Limb (tissue), 2 donors: ENCODE results near the gene OSTF1.
A peak's percentile ranks its signal among the peaks of the same experiment; 100 is the strongest.

ENCODE experiments used
- DNase-seq, 2 donors: peaks; one replicate each; pipeline ENCODE4 v3.0.0-alpha.2; 2016; ENCODE audit errors: extremely low spot score in 2 of 2

Gene OSTF1

DNA sequence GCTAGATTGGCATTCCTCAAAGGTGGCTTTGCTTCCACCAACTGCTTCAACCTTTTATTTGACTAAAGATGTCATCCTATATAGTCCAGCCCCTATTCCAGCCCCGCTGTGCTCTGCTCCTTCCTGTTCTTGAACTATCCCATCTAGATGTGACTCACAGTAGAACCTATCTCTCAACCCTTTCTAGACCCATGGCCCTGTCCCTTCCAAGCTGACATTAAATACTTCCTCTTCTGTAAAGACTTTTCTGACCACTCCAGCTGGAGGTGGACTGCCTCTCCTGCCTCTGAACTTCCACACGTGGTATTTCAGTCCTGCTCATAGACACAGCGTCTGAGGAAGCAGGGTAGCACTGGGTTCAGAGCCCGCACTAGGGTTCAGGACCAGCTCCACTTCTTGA lies 32.4 kb downstream of the OSTF1 start:
- DNase-seq, result no peak

DNA sequence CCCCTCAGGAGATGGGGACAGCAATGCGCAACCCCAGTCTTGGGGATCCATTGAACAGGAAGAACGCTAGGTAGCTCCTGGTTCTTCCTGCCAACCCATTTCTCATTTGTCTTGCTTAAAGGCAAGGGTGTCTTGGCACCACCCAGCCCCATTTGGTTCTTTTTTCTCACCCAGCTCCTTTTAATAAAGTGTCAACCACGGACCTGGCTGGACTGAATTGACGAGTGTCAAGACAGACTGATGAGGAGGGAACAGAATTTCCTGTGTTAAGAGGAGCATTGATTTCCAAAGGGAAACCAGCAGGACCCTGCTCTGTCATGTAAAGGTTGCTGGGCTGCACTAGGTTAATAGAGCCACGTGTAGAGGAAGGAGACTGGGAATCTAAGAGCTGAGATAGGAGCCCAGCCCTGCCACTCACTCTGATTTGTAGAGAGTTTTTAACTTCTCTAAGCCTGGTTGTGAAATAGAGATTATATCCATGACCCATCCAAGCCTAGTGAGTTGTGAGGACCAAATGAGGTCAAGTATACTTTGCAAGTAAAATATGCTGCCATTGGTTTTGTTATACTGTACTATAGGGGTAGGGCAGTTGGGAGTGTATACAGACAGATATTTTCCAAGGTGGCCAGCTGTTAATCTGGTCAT lies 33.7 kb downstream of the OSTF1 start:
- no peak for DNase-seq

DNA sequence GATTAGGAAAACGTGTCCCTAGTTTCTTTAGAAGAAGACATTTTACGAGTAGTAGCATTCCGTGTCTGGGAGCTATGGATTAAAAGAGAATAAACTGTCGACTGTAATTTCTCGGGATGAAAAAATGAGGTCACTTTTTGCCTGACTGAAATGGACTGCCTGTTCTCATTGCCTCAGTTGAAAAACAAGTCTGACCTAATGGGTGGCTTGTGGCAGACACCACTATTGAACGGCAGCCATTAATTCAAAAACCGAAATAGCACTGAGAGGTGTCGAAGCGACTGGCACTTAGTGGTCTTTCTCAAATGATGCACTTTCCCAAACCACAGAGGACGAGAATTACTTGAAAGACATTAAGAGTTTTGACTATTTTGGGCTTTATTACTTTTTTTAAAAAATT lies 35.4 kb downstream of the OSTF1 start:
- no peak for DNase-seq

DNA sequence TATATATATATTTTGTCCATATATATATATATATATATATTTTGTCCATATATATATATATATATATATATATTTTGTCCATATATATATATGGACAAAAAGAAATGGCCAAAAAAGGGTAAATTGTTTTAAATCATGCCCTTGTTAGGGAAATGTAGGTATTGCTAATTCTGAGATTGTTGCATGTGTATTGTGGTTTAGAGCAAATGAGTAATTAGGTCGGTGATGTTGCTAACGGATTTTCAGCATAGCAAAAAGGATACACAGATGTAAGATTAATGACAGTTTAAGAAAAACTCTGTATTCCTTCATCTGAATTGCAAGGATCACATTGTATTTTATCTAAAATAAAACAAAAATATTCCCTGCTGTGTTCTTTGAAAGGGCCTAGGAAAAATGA lies 40.2 kb downstream of the OSTF1 start:
- DNase-seq, result no peak

DNA sequence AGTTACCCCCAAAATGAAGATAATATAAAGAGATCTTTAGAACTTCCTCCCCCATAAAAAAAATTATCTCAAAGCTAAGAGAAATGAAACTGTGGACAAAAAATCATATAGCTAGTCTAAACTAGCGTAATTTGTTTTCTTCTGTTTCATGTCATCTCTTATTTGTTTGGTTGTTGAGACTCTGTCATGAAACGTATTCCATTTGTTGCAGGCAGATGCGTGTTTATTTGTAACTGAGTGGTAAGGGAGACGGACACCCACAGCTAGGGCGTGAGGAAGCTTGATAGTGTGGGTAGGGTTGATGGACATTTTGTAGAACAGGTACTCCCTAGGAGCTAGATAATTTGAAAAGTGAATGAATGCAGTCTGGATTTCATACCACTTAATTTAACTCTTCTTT lies 41.9 kb downstream of the OSTF1 start:
- DNase-seq, result no peak

DNA sequence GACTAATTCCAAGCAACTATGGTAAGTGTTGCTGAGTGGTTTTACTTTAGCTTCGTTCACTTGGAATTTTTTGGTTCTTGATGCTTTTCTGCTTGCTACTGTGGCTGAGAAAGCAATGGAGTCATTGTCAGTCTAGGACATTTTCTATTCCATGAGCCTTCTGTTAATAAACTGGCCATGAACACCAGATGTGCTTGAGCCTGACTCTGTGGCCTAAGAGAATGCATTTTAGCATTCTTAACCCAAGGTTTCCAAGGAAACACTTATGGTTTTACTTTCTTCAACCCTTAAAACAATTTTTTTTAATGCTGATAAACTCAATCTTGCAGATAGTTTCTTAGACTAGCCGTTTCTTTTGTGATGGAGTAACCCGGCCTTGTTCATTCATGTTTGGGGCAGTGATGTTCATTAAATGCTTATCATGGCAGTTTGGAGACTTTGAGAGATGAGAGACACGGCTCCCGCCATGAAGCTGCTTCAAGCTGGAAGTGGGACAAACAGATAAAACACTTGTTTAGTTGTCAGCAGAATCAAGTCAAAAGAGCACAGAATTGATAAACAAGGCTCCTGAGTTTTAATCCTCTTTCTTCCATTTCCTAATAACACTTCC lies 42.4 kb downstream of the OSTF1 start:
- DNase-seq, result no peak

DNA sequence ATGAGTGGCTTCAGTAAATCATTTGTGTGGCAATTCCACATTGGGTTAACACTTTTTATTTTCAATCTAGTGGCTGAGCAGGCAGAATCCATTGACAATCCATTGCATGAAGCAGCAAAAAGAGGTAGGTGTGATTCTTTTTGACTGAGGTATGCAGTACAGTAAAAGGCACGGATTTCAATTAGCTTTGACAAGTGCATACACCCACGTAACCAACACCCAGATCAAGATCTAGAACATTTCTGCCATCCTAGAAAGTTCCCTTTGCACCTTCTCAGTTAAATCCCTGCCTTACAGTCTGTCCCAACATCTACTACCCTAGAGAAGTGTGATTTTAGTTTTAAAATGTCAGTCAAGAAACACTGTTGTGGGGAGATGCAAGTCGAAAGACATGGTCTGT lies 43.4 kb downstream of the OSTF1 start:
- DNase-seq, result no peak

DNA sequence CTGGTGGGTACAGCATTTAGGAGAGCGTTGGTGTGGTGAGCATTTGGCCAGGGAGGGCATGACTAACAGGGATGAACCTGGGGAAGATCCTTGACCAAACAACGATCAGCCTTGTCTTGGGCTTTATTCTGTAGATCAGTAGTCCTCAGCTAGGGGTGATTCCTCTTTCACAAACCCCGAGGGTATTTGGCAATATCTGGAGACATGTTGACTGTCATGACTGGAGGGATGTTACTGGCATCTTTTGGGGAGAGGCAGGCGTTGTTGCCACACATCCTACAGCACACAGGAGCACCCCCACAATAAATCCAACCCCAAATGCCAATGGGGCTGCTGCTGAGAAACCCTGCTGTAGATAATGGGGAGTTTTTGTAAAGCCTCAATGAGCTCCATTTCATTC lies 43.9 kb downstream of the OSTF1 start:
- DNase-seq, result no peak

DNA sequence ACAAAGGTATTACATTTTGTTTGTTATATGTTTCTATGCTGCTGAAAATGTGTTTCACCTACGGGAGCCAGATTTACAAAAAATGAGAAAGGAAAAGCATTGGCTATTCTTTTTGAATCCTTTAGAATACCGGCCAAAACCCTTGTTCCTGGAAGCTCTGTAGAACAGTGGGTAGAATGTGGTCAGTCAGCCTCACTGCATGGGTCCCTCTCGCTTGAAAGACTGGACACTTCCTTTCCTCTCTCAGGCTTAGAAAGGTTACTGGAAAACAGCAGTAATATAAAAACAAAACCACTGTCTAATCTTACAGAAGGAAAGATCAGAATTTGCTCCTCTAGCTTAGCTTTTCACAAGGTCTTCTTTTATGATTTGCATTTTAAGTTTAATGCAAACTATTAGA lies 45.1 kb downstream of the OSTF1 start:
- no peak for DNase-seq

DNA sequence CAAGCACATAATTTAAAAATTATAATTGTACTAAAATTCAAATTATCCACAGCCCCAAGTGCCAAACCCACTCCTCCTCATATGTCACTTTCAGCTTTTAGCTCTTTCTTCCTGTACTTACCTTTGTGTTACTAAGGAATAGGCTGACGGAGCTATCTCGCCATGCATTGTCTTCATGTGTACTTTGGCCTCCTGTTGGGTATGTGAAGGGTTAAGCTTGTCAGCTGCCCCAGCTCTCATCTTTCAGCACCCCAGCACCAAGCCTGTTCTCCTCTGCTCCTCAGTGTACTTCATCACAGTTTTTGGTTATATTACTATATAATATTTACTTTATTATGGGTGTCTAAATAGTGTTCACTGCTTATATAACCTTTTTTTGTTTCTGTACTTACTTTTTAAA lies 46.2 kb downstream of the OSTF1 start:
- no peak for DNase-seq

DNA sequence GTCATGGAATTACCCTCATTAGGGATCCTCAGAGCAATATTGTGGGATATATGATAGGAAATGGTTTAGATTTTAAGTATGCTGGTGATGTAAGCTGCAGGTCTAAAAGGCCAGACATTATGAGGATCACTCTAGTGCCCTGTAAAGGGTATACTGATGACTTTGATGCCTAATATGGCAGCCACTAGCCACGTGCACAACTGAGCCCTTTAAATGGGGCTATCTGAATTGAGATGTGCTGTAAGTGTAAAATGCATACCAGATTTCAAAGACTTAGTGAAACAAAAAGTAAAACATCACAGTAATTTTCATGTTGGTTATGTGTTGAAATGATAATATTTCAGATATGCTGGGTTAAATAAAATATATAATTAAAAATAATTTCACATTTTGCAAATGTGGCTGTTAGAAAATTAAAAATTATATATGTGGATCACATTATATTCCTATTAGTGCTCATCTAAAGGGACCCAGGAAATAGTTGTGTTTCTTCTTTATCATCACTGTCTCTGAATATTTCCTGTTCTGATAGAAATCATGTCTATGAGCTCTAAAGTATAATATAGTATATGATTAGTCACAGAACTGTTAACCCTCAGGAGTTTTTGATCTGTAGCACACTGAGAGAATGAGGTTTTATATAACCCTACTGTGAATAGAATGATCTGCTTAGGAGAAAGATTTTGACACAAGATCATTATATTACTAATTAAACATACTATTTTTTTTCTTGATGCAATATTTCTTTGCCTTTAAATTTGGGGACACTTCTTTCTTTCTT lies 50.1 kb downstream of the OSTF1 start:
- no peak for DNase-seq

DNA sequence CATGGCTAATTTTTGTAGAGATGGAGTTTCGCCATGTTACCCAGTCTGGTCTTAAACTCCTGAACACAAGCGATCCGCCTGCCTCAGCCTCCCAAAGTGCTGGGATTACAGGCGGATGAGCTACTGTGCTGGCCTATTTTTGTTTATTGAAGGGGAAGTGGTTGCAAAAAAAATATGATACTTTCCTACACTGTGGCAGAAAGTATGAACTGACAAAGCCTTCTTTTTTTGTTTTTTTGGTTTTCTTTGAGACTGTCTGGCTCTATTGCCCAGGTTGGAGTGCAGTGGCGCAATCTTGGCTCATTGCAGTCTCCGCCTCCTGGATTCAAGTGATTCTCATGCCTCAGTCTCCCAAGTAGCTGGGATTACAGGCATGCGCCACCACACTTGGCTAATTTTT lies 50.9 kb downstream of the OSTF1 start:
- no peak for DNase-seq

DNA sequence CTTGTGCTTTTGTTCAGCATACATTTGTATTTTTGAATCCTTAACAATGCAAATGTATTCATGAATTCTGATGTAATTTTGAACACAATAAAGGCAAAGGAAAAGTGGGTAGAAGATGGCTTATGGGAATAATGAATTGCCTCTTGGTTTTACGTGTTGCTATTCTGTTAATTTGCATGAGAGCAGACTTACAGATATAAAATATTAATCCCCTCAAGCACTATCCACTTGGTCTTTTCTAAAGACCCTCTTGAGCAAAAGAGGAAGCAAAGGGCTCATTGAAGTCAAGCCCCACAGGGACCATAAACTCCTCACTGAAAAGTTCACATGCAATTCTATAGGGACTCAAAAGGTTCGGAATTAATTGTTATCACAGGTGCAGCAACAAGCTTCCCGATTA lies 51.9 kb downstream of the OSTF1 start:
- DNase-seq, result no peak

DNA sequence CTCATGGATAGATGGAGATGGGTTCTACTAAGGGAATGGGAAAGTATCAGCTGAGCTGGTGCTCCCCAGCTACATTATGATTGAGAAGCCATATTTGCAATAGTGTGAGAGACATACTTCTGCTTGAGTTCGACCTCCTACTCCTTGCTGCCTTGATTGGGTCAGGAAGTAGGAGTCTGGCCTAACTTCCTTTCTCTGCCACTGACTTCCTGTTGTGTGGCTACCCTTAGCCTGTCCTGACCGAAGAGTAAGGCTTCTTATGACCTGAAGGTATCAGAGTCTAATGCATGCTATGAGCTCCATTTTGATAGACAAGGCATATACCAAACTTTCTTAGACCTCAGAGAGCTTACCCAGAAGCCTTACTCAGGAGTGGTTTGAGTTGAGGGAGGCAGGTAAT lies 53.9 kb downstream of the OSTF1 start:
- DNase-seq, result no peak

DNA sequence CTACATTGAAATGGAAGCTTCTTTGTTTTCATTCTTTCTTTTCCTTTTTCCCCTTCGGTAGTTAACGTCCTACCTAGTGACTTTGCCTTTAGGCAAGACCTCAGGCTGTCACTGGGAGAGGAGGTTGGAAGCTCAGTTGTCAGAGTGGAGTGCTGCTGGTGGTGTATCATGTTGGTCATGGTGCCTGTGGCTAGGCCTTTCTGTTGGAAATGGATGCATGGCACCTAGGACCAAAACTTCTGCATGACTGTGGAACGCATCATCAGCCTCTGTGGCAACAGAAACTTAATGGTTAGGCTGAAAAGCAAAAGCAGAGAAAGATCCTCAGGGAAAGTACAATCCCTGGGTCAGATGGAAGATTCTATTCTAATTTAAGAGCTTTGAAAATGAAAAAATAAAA lies 57.9 kb downstream of the OSTF1 start:
- no peak for DNase-seq

DNA sequence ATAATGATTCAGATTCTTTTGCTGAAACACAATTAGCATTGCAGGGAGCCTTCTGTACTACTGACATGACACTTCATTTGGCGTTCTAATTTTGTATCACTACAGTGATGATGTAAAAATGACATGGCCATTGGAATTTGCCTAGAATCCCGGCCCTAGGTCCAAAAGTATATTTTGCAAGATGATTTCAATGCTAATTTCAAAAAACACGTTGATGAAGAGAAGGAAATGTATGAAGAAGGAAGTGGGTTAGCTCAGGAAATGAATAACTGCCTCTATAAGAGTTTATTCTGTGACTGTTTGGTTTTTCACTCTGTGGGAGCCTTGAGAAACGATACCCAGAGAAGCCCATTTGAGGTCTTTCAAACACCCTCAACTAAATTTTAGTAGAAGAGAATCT lies 59.3 kb downstream of the OSTF1 start:
- DNase-seq, result no peak

DNA sequence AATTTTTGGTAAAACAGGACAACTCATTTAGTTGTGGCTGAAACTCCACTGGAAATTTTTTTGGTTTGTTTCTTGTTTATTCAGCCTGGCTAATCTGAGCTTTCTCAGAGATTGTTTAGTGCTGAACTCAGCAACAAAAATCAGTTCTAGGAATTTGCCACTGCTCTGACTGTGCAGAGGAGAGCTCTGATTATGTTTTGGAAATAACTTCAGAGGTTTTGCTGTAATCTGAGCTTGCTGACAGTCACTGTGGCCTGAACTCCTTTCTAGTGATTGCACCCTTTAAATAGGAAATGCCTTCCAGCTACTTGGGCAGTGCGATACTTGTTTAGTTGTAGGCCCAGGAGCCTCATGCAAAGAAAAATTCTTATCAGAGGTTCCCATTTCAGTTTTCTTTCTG lies 60.2 kb downstream of the OSTF1 start:
- peak in 1 of 2 donors; percentile 8 for DNase-seq

DNA sequence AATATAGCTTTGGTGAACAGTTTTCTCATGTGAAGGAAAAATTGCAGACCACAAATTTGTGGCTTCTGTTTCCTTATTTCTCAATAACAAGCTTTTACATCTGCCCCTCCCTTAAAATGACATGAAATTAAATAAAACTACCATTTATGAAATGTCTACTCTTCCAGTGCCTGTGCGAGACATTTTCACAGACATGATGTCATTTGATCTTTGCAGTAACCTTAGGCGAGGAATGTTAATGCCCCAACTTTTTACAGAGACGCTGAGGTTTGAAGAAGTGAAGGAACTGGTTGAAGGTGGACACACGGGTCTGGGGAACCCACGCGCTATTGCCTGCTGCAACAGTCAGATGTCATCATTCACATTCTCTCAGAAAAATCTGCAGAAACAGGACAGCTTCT lies 61.5 kb downstream of the OSTF1 start:
- DNase-seq, result no peak

DNA sequence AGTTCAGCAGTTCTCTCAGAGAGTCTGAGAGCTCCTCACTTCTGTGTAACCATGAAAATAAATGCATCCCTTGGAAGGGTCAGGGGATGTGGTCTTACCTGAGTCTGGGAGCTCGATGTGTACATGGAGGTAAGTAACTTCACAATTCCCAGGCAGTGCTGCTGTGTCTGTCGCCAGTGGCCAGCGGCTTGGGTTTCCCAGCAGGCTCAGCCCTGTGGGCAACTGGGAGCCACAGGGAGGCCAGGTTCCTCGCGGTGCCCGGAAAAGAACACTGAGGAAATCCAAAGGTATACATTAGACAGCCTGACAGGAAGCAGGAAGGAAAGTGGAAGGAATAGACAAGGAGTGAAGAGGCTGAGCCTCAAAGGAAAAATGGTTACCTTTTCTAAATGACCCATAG lies 62.2 kb downstream of the OSTF1 start:
- DNase-seq, result no peak

DNA sequence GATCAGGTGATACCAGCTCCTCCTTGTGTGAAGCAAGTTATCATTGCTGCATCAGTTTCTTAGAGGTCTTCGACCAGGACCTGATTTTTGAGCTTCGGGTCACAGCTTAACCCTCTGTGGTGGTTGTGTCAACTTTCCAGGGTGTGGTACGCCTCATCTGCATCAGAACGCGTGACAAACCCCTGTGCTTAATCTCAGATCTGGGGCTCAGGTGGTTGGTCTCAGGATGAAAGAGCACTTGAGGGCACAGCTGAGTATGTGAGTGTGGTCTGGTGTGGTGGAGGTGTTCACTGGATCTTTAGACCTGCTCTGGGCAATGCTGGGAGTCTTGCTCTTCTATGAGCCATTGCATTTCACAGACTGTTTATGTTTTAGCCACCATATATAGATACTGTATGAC lies 64.1 kb downstream of the OSTF1 start:
- no peak for DNase-seq

DNA sequence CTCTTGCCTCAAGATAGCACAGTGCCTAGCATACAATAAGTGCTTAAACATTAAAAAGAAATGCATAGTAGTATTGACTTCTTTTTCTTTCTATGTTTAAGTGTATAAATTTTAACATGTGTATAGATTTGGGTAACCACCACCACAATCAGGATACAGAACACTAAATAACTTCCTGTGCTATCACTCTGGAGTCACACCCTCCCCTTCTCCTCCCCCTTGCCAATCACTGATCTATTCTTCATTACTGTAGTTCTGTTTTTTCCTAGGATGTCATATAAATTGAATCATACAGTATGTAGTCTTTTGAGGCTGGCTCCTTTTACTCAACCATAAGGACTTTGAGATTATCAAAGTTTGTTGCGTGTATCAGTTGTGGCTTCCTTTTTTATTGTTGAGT lies 68.5 kb downstream of the OSTF1 start:
- DNase-seq, result no peak

DNA sequence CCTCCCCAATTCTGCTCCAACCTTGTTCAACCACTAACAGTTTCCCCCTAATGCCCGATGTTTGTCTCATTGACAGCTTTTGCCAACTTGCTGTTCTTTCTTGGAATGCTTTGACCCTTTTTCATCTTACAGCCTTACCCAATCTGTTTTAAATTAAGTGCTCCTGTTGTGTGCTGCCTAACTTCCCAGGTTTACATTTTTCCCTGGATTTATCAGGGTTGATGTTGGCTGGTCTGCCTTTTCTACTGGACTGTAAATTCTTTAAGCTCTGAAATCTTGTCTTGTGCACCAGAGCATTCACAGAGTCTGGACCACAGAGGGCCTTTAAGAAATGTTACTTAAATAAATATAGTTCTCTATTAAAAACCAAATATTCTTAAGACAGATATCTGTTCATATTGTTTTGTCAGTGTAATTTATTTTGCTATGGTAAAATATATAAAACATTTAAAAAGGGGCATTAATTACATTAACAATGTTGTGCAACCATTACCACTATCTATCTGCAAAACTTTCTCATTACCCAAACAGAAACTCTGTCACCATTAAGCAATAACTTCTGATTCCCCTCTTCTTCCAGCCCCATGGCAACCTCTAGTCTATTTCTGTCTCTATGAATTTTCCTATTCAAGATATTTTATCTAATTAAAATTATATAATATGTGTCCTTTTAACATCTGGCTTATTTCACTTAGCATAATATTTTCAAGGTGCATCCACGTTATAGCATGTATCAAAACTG lies 73.0 kb downstream of the OSTF1 start:
- no peak for DNase-seq
